HepG2 (cell line): ENCODE data around the gene KRTAP12-2. TPM values are rescaled to one million over a fixed set of nuclear protein-coding genes. Genes with fewer than 3 reads are reported as not detected.

Experiments
- ATAC-seq: fragments of 200-7000 bp; cut with Tn5 transposase; 3 replicates; pipeline ENCODE4 v1.9.1; 2020; ENCODE audit warnings: mild to moderate bottlenecking, moderate library complexity
- BruUV-seq: library from RNA; stranded (reverse); fragments of 400-500 nt; replicated peaks from 2 replicates; lab custom pipeline; 2021; lab: Mats Ljungman, UMichigan
- CTCF ChIA-PET: fragments of 300-600 bp; formaldehyde crosslinking; extraction: SDS; loops from one replicate; lab custom pipeline; 2021; ENCODE audit warnings: low total read pairs, inconsistent platforms, low intra/inter-chr PET ratio; lab: Yijun Ruan, JAX
- POLR2A ChIA-PET: fragments of 350-600 bp; sonication (Branson Sonifier 250); formaldehyde crosslinking; loops from one replicate; lab custom pipeline; 2020; ENCODE audit warnings: antibody characterized with exemption, inconsistent platforms; lab: Yijun Ruan, JAX
- DNase-seq: peaks from one replicate; pipeline ENCODE4 v3.0.0-alpha.2; 2015; ENCODE audit warnings: low spot score
- FAIRE-seq: peaks from 3 replicates; lab custom pipeline; 2011; peaks lifted over from hg19 to GRCh38; lab: Jason Lieb, UNC
- H2AFZ ChIP-seq: one replicate; pipeline ENCODE4 v1.6.1; 2011; ENCODE audit warnings: low read length, inconsistent platforms
- H3K27ac ChIP-seq: fragments of 300-600 bp; 3 replicates; pipeline ENCODE4 v1.8.0; 2011; ENCODE audit warnings: mixed run types, mild to moderate bottlenecking, mixed read lengths, low read length, inconsistent platforms; ENCODE audit not compliant: insufficient read depth; ENCODE audit errors: extremely low read length
- H3K27me3 ChIP-seq, 2 experiments: fragments of 200-600 bp in 1 of 2; 2 replicates in 1 of 2; 3 replicates in 1 of 2; pipeline versions ENCODE4 v1.6.0 to v1.8.0; 2011; ENCODE audit warnings: low read length in 2 of 2, mild to moderate bottlenecking in 2 of 2, moderate library complexity in 2 of 2, inconsistent platforms in 1 of 2; ENCODE audit not compliant: insufficient read depth in 2 of 2, control insufficient read depth in 1 of 2
- H3K36me3 ChIP-seq, 2 experiments: fragments of 200-600 bp in 1 of 2; replicated peaks in 1 of 2; 2 replicates in 1 of 2; 3 replicates in 1 of 2; pipeline versions ENCODE4 v1.5.1 to v1.8.0; 2011; ENCODE audit warnings: low read length in 2 of 2, inconsistent platforms in 1 of 2; ENCODE audit not compliant: insufficient read depth in 2 of 2, control insufficient read depth in 1 of 2
- H3K4me1 ChIP-seq: 2 replicates; pipeline ENCODE4 v1.5.1; 2012; ENCODE audit warnings: low read length, inconsistent platforms; ENCODE audit not compliant: insufficient read depth
- H3K4me2 ChIP-seq: 2 replicates; pipeline ENCODE4 v1.6.0; 2011; ENCODE audit warnings: low read depth, low read length, inconsistent platforms
- H3K4me3 ChIP-seq, 3 experiments: fragments of 200-600 bp in 1 of 3; sonication (generic), shearing (Covaris generic) in 1 of 3; replicated peaks in 1 of 3; 2 replicates each; pipeline ENCODE4 v1.5.1; 2011 to 2016; ENCODE audit warnings: low read length in 3 of 3, inconsistent platforms in 2 of 3, low read depth in 2 of 3, mild to moderate bottlenecking in 2 of 3, control low read depth in 1 of 3, mixed read lengths in 1 of 3; ENCODE audit not compliant: insufficient read depth in 1 of 3
- H3K79me2 ChIP-seq: one replicate; pipeline ENCODE4 v1.6.1; 2011; ENCODE audit warnings: low read length, inconsistent platforms; ENCODE audit not compliant: insufficient read depth
- H3K9ac ChIP-seq: 2 replicates; pipeline ENCODE4 v1.6.0; 2011; ENCODE audit warnings: mild to moderate bottlenecking, low read depth, low read length, inconsistent platforms; ENCODE audit not compliant: insufficient read depth
- H3K9me3 ChIP-seq: 2 replicates; pipeline ENCODE4 v1.5.1; 2012; ENCODE audit warnings: mild to moderate bottlenecking, low read length
- H4K20me1 ChIP-seq: 2 replicates; pipeline ENCODE4 v1.6.0; 2011; ENCODE audit warnings: inconsistent platforms, mild to moderate bottlenecking, low read length, moderate library complexity; ENCODE audit not compliant: insufficient read depth
- CREB1 ChIP-seq, 2 experiments: fragments of 450-650 bp in 1 of 2; IDR thresholded peaks; 2 replicates each; pipeline ENCODE4 v1.6.1; 2016 to 2017; ENCODE audit warnings: control low read depth in 1 of 2, mild to moderate bottlenecking in 1 of 2, missing compliant biosample characterization in 1 of 2, missing genetic modification characterization in 1 of 2
- GABPA ChIP-seq, 2 experiments: IDR thresholded peaks; 2 replicates each; pipeline ENCODE4 v1.6.1; 2011 to 2016; ENCODE audit warnings: low read depth in 2 of 2, low read length in 1 of 2, missing biosample characterization in 1 of 2, missing genetic modification characterization in 1 of 2
- GMEB1 ChIP-seq: sonication (generic); formaldehyde crosslinking; IDR thresholded peaks from 2 replicates; pipeline ENCODE4 v1.5.1; 2020; ENCODE audit warnings: missing genetic modification reagents, mild to moderate bottlenecking, borderline replicate concordance
- HCFC1 ChIP-seq: fragments of 150-350 bp; IDR thresholded peaks from 2 replicates; pipeline ENCODE4 v1.6.1; 2014; ENCODE audit warnings: low read depth, low read length
- ISX ChIP-seq: sonication (generic); formaldehyde crosslinking; conservative IDR thresholded peaks from 2 replicates; pipeline ENCODE4 v1.5.0; 2020; ENCODE audit warnings: missing genetic modification reagents
- NPAS2 ChIP-seq: sonication (generic); formaldehyde crosslinking; IDR thresholded peaks from 2 replicates; pipeline ENCODE4 v1.8.0; 2022; ENCODE audit warnings: mild to moderate bottlenecking, missing genetic modification reagents, borderline replicate concordance
- ZBTB21 ChIP-seq: sonication (generic); formaldehyde crosslinking; IDR thresholded peaks from 2 replicates; pipeline ENCODE4 v1.4.0; 2020; ENCODE audit warnings: missing genetic modification reagents
- ZFP37 ChIP-seq: sonication (generic); formaldehyde crosslinking; IDR thresholded peaks from 2 replicates; pipeline ENCODE4 v1.4.0; 2020; ENCODE audit warnings: missing genetic modification reagents, borderline replicate concordance
- ZNF101 ChIP-seq: sonication (generic); formaldehyde crosslinking; IDR thresholded peaks from 2 replicates; pipeline ENCODE4 v1.4.0; 2020; ENCODE audit warnings: mild to moderate bottlenecking, low read depth, missing genetic modification reagents, borderline replicate concordance
- ZNF225 ChIP-seq: sonication (generic); formaldehyde crosslinking; IDR thresholded peaks from 2 replicates; pipeline ENCODE4 v1.4.0; 2020; ENCODE audit warnings: mild to moderate bottlenecking, missing genetic modification reagents
- ZNF354B ChIP-seq: sonication (generic); formaldehyde crosslinking; IDR thresholded peaks from 2 replicates; pipeline ENCODE4 v1.8.0; 2022; ENCODE audit warnings: mild to moderate bottlenecking, missing genetic modification reagents
- ZNF513 ChIP-seq: sonication (generic); formaldehyde crosslinking; conservative IDR thresholded peaks from 2 replicates; pipeline ENCODE4 v1.5.0; 2020; ENCODE audit warnings: missing genetic modification reagents
- ZNF558 ChIP-seq: sonication (generic); formaldehyde crosslinking; IDR thresholded peaks from 2 replicates; pipeline ENCODE4 v1.9.0; 2022; ENCODE audit warnings: mild to moderate bottlenecking, missing genetic modification reagents, borderline replicate concordance
- ZNF691 ChIP-seq: sonication (generic); formaldehyde crosslinking; IDR thresholded peaks from 2 replicates; pipeline ENCODE4 v1.4.0; 2020; ENCODE audit warnings: missing genetic modification reagents, low read depth, mild to moderate bottlenecking, borderline replicate concordance
- WGBS: methylation state at CpG from one replicate; pipeline ENCODE4 v1.1.6; 2017; ENCODE audit warnings: low lambda C conversion rate; 5-methylcytosine and 5-hydroxymethylcytosine counted together
- in situ Hi-C: cut with HindIII; loops from 2 replicates; pipeline ENCODE4 v1.10.0; 2017; ENCODE audit warnings: low pct_unique_long_range_greater_than_20kb; ENCODE audit not compliant: extremely low pct_ligation_motif_present
- intact Hi-C: fragments of 100-400 bp; cut with micrococcal nuclease; formaldehyde crosslinking; loops from one replicate; pipeline ENCODE4 v1.10.0; 2022; ENCODE audit not compliant: unreplicated experiment
- polyA plus RNA-seq, 8 experiments: library from polyadenylated mRNA; depleted of rRNA in 3 of 8; stranded (reverse) in 7 of 8; unstranded in 1 of 8; fragments of >200 nt; fragmentation: Illumina TruSeq in 4 of 8; extraction: Trizol in 4 of 8; gene quantifications; 2 replicates each; pipeline versions ENCODE4 v1.2.1 to v1.2.3, GENCODE V29; 2011 to 2016; ENCODE audit warnings: low read depth in 4 of 8, missing spikeins in 1 of 8, mixed read lengths in 1 of 8; ENCODE audit not compliant: insufficient read depth in 1 of 8
- total RNA-seq, 5 experiments: library from RNA; depleted of rRNA; stranded (reverse); fragments of >200 nt; fragmentation: Illumina TruSeq; extraction: Trizol; gene quantifications; 2 replicates each; pipeline ENCODE4 v1.2.3, GENCODE V29; 2016; ENCODE audit warnings: low read depth in 1 of 5

KRTAP12-2 gene
- total and polyA plus RNA-seq, 2 of the 13 experiments (the other 11 are each of a cell fraction or from before 2014, with no cell fraction given) = not detected

- TF ChIP-seq ZNF513 (CRISPR knock-in tag) = no peak
- TF ChIP-seq ZNF691 = no peak
- TF ChIP-seq NPAS2 (CRISPR knock-in tag) = no peak
- no peak for TF ChIP-seq ZNF354B (CRISPR knock-in tag)
- TF ChIP-seq, all 625 proteins: peak for 0
Observed at GRCh38 chr21:44658541-44658910, 8.2 kb downstream of the KRTAP12-2 start (continued).

- in situ Hi-C loops = no loop called here
- BruUV-seq = no TSS peak
- H3K27ac ChIP-seq = no peak within 1 kb of the TSS
- ATAC-seq (no peak), FAIRE-seq (no peak), DNase-seq (no peak)
- TF ChIP-seq ZBTB21 (CRISPR knock-in tag) (peak; percentile 41; the same call in 1 of the 2 replicates), ZNF225 (CRISPR knock-in tag) (no peak), NPAS2 (CRISPR knock-in tag) (no peak), ZNF101 (CRISPR knock-in tag) (no peak), HCFC1 (no peak), GMEB1 (CRISPR knock-in tag) (no peak), ZFP37 (CRISPR knock-in tag) (no peak), ZNF558 (no peak), ISX (CRISPR knock-in tag) (no peak), CREB1 (IDR thresholded peaks at IDR 0.05) (0 out of 2 replicates have a peak, but pooled peaks have one; percentile 3), CREB1 (CRISPR knock-in tag; IDR thresholded peaks at IDR 0.05) (no peak), GABPA (IDR thresholded peaks at IDR 0.05; ENCODE audit: low read depth, low read length) (no peak), GABPA (CRISPR knock-in tag; IDR thresholded peaks at IDR 0.05; ENCODE audit: low read depth) (no peak)
- no peaks in the 10 kb centered on the region for H4K20me1 ChIP-seq
- no peak within 1 kb of the TSS for H2AFZ ChIP-seq
- 48% methylated on average over 18 of the region's 26 CpGs for WGBS
- H3K36me3 ChIP-seq = no peaks in the 10 kb centered on the region
- no peak within 1 kb of the TSS for H3K4me2 ChIP-seq
- H3K4me3 ChIP-seq = no peak within 1 kb of the TSS
- no peak within 1 kb of the TSS for H3K9ac ChIP-seq
- peaks cover 3 to 13% of the 10 kb centered on the region in 2 experiments; a peak in 2 of 5 replicates for H3K27me3 ChIP-seq
- H3K4me1 ChIP-seq = peaks cover 9% of the 10 kb centered on the region; the same call in 1 of the 2 replicates
- H3K9me3 ChIP-seq = peaks cover 4% of the 10 kb centered on the region; the same call in 1 of the 2 replicates
- intact Hi-C loops = no loop called here
- POLR2A ChIA-PET = no interaction called here
- H3K79me2 ChIP-seq = no peaks in the 10 kb centered on the region
- CTCF ChIA-PET = no interaction called here
Observed at GRCh38 chr21:44657635-44658540, 8.8 kb downstream of the KRTAP12-2 start, which contains the start of gene KRTAP12-3. TSS of gene KRTAP12-3 (plus strand) at chr21:44657932. CDS start at chr21:44657980, 48 bp downstream.
